ENCODE measurements around the gene ABCB1.
"Not testable (repeated sequence)": the region's sequence is repeated elsewhere in the genome, so short reads cannot be mapped to it uniquely, and the experiment has no call there.

The ABCB1 gene

DNA sequence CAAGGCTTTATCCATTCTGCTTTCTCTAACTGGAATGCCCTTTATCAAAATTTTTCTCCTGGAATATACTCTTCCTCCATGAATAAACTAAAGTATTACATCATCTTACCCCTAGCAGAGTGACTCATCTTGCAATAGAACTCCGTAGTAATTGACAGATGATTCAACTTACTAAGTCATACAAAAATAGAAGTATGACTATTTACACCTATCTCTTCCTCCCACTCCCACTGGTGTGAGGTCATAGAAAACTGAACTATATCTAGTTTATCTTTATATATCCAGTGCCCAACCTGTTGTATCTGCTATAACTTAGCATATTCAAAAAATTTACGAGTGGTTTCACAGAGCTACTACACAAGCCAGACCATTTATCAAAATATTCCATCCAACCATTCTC is 26.1 kb downstream of the ABCB1 start:
- no peak for TF ChIP-seq CTCF (IDR thresholded peaks at IDR 0.05; ENCODE audit: low read depth, low read length)
- no peak for DNase-seq
- no peaks in the 10 kb centered on the region for H3K4me1 ChIP-seq

DNA sequence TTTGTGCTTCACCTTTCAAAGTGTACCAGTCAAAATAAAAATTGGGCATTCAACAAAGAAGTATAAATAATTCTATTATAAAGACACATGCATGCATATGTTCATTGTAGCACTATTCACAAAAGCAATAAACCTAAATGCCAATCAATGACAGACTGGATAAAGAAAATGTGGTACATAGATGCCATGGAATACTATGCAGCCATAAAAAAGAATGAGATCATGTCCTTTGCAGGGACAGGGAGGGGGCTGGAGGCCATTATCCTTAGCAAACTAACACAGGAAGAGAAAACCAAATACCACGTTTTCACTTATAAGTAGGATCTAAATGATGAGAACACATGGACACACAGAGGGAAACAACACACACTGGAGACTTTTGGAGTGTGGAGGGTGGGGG is 28.2 kb downstream of the ABCB1 start:
- H3K4me1 ChIP-seq; H3K9me3 ChIP-seq; DNase-seq; H3K4me3 ChIP-seq (ENCODE audit: low read depth, low read length); H3K27me3 ChIP-seq: not testable (repeated sequence)
- peaks cover 39% of the 10 kb centered on the region for H3K36me3 ChIP-seq

More for the DNA sequence above, 26.1 kb downstream of the ABCB1 start:
- no peaks in the 10 kb centered on the region for H3K27me3 ChIP-seq
- no peak overlapping the region for H3K4me3 ChIP-seq (ENCODE audit: low read depth, low read length)
- H3K9me3 ChIP-seq, result no peaks in the 10 kb centered on the region
- H3K36me3 ChIP-seq, result peaks cover 41% of the 10 kb centered on the region

- Histone ChIP-seq H3K36me3 (peaks cover 53% of the 10 kb centered on the region), H3K4me3 (ENCODE audit: low read depth, low read length) (no peak overlapping the region), H3K4me1 (no peaks in the 10 kb centered on the region; the same call in 1 of the 2 replicates), H3K27me3 (no peaks in the 10 kb centered on the region), H3K9me3 (no peaks in the 10 kb centered on the region)
- TF ChIP-seq CTCF (IDR thresholded peaks at IDR 0.05; ENCODE audit: low read depth, low read length), result no peak
- DNase-seq, result no peak
These were observed 30.5 kb downstream of the ABCB1 start for GRCh38 chr7:87570178-87570577.

GRCh38 chr7:87567052-87567451 is 33.6 kb downstream of the ABCB1 start:
- no peaks in the 10 kb centered on the region for H3K27me3 ChIP-seq
- no peaks in the 10 kb centered on the region; the same call in 1 of the 2 replicates for H3K4me1 ChIP-seq
- H3K4me3 ChIP-seq (ENCODE audit: low read depth, low read length), result no peak overlapping the region
- no peak for TF ChIP-seq CTCF (IDR thresholded peaks at IDR 0.05; ENCODE audit: low read depth, low read length)
- no peak for DNase-seq
- H3K9me3 ChIP-seq, result no peaks in the 10 kb centered on the region
- H3K36me3 ChIP-seq, result peaks cover 48% of the 10 kb centered on the region

DNA sequence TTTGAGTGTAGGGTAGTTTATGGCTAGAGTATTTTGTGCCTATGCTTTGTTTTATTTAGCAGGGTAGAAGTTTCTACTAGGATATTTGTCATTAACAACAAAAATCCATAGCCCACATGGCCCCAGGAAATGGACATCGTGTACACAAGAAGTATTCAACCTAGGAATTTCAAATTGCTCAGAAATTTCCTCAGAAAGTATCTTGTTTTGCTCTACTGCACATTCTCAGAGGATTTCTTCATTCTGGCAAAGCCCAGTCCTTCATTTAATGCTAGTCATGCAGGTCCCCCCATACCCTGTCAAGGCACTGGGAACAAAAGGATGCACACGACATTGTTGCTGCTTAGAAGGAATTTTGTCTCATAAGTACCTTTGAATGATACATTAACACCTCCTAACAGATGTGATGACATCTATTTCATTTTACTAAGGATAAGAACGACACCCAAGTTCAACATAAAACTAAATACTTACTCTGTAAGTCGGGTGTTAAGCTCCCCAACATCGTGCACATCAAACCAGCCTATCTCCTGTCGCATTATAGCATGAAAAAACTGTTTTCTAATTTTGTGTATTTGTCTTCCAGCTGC is 34.3 kb downstream of the ABCB1 start:
- TF ChIP-seq CTCF (IDR thresholded peaks at IDR 0.05; ENCODE audit: low read depth, low read length), result no peak
- H3K4me1 ChIP-seq, result no peaks in the 10 kb centered on the region; the same call in 1 of the 2 replicates
- H3K9me3 ChIP-seq, result no peaks in the 10 kb centered on the region
- DNase-seq, result no peak
- peaks cover 52% of the 10 kb centered on the region for H3K36me3 ChIP-seq
- H3K27me3 ChIP-seq, result no peaks in the 10 kb centered on the region
- H3K4me3 ChIP-seq (ENCODE audit: low read depth, low read length), result no peak overlapping the region

- Histone ChIP-seq H3K27me3 (no peaks in the 10 kb centered on the region), H3K9me3 (no peaks in the 10 kb centered on the region), H3K4me1 (no peaks in the 10 kb centered on the region; the same call in 1 of the 2 replicates), H3K36me3 (peaks cover 52% of the 10 kb centered on the region), H3K4me3 (ENCODE audit: low read depth, low read length) (no peak overlapping the region)
- DNase-seq, result no peak
- TF ChIP-seq CTCF (IDR thresholded peaks at IDR 0.05; ENCODE audit: low read depth, low read length), result no peak
These were observed 34.8 kb downstream of the ABCB1 start for GRCh38 chr7:87565877-87566276.

Measured in BE2C (cell line).